ENCODE data around the gene CCL7. TPM values are rescaled to one million over a fixed set of nuclear protein-coding genes. Genes with fewer than 3 reads are reported as not detected.

Gene CCL7
- total RNA-seq, 4 donors from 2014 or later = not detected

DNA sequence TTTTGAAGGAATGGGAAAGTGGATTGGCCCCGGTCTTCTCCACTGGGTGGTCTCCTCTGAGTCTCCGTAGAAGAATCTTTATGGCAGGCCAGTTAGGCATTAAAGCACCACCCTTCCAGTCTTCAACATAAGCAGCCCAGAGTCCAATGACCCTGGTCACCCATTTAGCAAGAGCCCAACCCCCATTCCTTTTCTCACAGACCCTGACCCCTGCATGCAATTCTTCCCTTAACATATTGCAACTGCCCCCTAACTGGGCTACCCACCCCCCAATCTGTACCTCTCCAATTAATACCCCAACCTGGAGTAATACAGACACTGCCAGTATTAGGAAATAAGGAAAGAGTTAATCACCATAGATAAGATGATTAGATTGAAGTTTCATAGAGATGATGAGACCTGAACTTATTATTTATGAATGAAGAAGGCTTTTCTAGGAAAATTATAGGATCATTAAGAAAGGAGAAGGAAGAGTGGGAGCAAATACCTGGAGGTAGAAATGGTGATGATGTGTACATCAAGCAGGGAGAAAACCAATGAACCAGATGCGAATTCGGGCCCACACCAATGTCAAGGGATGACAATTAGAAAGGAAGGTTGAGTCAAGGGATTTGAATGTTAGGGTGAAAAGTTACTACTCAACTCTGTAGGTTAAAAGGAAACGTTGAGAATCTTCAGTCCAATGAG, 12.6 kb upstream of the CCL7 start:
- Histone ChIP-seq H3K27me3 (no peaks in the 10 kb centered on the region), H3K36me3 (no peaks in the 10 kb centered on the region), H3K27ac (no peak overlapping the region), H3K4me1 (peaks cover 20 to 31% (median 26%) of the 10 kb centered on the region in 4 donors), H3K4me3 (no peak overlapping the region), H3K9me3 (no peaks in the 10 kb centered on the region)
- 71 to 72% methylated on average over 4 to 5 of the region's 5 CpGs for WGBS, 2 donors (ENCODE audit: low coverage in 1 of 2)
- no peak for DNase-seq
- in situ Hi-C loops (cut with MboI; ENCODE audit: low pct_ligation_motif_present in 1 of 4, low pct_unique_long_range_greater_than_20kb in 1 of 4, low sequenced_read_pairs in 3 of 4) = no loop called here
- TF ChIP-seq CTCF (IDR thresholded peaks at IDR 0.05) = no peak
- TF ChIP-seq POLR2A (IDR thresholded peaks at IDR 0.05) = no peak
- TF ChIP-seq EP300 (IDR thresholded peaks at IDR 0.05; ENCODE audit: low read depth) = no peak
- no peak for TF ChIP-seq POLR2AphosphoS5 (IDR thresholded peaks at IDR 0.05)
- intact Hi-C loops (cut with DNase I; ENCODE audit: low total_unique reads) = no loop called here

GRCh38 chr17:34257986-34258326, 12.1 kb upstream of the CCL7 start:
- no peak for DNase-seq
- no peaks in the 10 kb centered on the region for H3K27me3 ChIP-seq
- in situ Hi-C loops (cut with MboI; ENCODE audit: low pct_ligation_motif_present in 1 of 4, low pct_unique_long_range_greater_than_20kb in 1 of 4, low sequenced_read_pairs in 3 of 4) (no loop called here), intact Hi-C loops (cut with DNase I; ENCODE audit: low total_unique reads) (no loop called here)
- no peaks in the 10 kb centered on the region for H3K9me3 ChIP-seq
- WGBS, 2 donors (ENCODE audit: low coverage in 1 of 2) = 82 to 85% methylated on average over 1 of the region's 1 CpG
- TF ChIP-seq EP300 (IDR thresholded peaks at IDR 0.05; ENCODE audit: low read depth) (no peak), CTCF (IDR thresholded peaks at IDR 0.05) (no peak), POLR2AphosphoS5 (IDR thresholded peaks at IDR 0.05) (no peak), POLR2A (IDR thresholded peaks at IDR 0.05) (no peak)
- H3K4me1 ChIP-seq = peaks cover 15 to 26% (median 21%) of the 10 kb centered on the region in 4 donors
- no peaks in the 10 kb centered on the region for H3K36me3 ChIP-seq
- no peak overlapping the region for H3K27ac ChIP-seq
- no peak overlapping the region for H3K4me3 ChIP-seq

- no peaks in the 10 kb centered on the region for H3K27me3 ChIP-seq
- no peak overlapping the region for H3K27ac ChIP-seq
- no peak overlapping the region for H3K4me3 ChIP-seq
- in situ Hi-C loops (cut with MboI; ENCODE audit: low pct_ligation_motif_present in 1 of 4, low pct_unique_long_range_greater_than_20kb in 1 of 4, low sequenced_read_pairs in 3 of 4) = no loop called here
- H3K9me3 ChIP-seq = no peaks in the 10 kb centered on the region
- no peaks in the 10 kb centered on the region for H3K36me3 ChIP-seq
- intact Hi-C loops (cut with DNase I; ENCODE audit: low total_unique reads) = no loop called here
- no peak for DNase-seq
- TF ChIP-seq POLR2AphosphoS5 (IDR thresholded peaks at IDR 0.05) (no peak), EP300 (IDR thresholded peaks at IDR 0.05; ENCODE audit: low read depth) (no peak)
- H3K4me1 ChIP-seq = peaks cover 3 to 14% (median 11%) of the 10 kb centered on the region in 4 donors
Measured at GRCh38 chr17:34259146-34259545, 10.9 kb upstream of the CCL7 start.

GRCh38 chr17:34260861-34261260, 9.2 kb upstream of the CCL7 start:
- in situ Hi-C loops (cut with MboI; ENCODE audit: low pct_ligation_motif_present in 1 of 4, low pct_unique_long_range_greater_than_20kb in 1 of 4, low sequenced_read_pairs in 3 of 4) (no loop called here), intact Hi-C loops (cut with DNase I; ENCODE audit: low total_unique reads) (no loop called here)
- no peaks in the 10 kb centered on the region for H3K9me3 ChIP-seq
- H3K27me3 ChIP-seq = no peaks in the 10 kb centered on the region
- H3K27ac ChIP-seq = no peak overlapping the region
- 50% methylated on average over 4 of the region's 4 CpGs for WGBS, 2 donors (ENCODE audit: low coverage in 1 of 2)
- H3K4me3 ChIP-seq = no peak overlapping the region
- TF ChIP-seq POLR2AphosphoS5 (IDR thresholded peaks at IDR 0.05) (no peak), EP300 (IDR thresholded peaks at IDR 0.05; ENCODE audit: low read depth) (no peak), POLR2A (IDR thresholded peaks at IDR 0.05) (no peak), CTCF (IDR thresholded peaks at IDR 0.05) (no peak)
- DNase-seq = no peak
- H3K4me1 ChIP-seq = no peaks in the 10 kb centered on the region
- H3K36me3 ChIP-seq = no peaks in the 10 kb centered on the region

Measured in transverse colon (tissue), 4 donors.